ENCODE data around the gene ENDOV. TPM values are rescaled to one million over a fixed set of nuclear protein-coding genes. Genes with fewer than 3 reads are reported as not detected.

Gene ENDOV
- polyA plus RNA-seq, 2 of the 4 experiments (the other 2 are of a cell fraction), result 33.2 to 42.6 TPM

DNA sequence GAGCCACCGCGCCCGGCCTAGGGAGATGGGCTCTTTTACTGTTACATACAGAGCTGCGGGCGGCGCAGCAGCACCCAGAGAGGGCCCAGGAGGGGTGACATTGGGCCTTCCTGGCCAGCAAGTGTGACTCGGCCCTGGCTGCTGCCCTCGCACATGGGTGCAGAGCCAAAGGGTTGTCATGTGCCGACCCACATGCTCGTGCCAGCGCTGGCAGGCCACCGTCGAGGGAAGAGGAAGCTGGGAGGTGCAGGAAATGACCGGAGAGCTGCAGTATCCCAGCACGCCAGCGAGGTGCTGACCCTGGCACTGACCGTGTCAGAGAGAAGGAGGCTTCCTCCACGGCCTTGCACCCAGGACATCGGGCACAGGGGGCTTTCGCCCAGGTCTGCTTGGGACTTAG, 8.0 kb downstream of the ENDOV start:
- Histone ChIP-seq H3K4me2 (no peak overlapping the region), H3K4me3 (no peak overlapping the region), H3K4me1 (0 out of 3 replicates have a peak, but pooled peaks cover 2% of the 10 kb centered on the region), H3K27ac (no peak overlapping the region), H3K9me3 (no peaks in the 10 kb centered on the region)
- ChIA-PET CTCF (interaction anchor here (1.0 to 6.6 kb wide), 6 partner anchors 9 to 559 kb away, joined by 3 to 85 read pairs (median 18); no protein-coding TSS in a partner anchor), POLR2A (no interaction called here)
- ATAC-seq (no peak), DNase-seq (ENCODE audit: low read depth in 1 of 2, low spot score in 1 of 2) (no peak), FAIRE-seq (no peak)
- WGBS (ENCODE audit: missing lambda C conversion rate), result 92% methylated on average over 17 of the region's 20 CpGs
- TF ChIP-seq TP53 (CRISPR knock-in tag; IDR thresholded peaks at IDR 0.05) (no peak), SREBF2 (IDR thresholded peaks at IDR 0.05) (no peak), ZC3H11A (IDR thresholded peaks at IDR 0.05) (no peak), HES2 (IDR thresholded peaks at IDR 0.05) (no peak), FOSL2 (IDR thresholded peaks at IDR 0.05) (no peak), FOSL2 (CRISPR knock-in tag; IDR thresholded peaks at IDR 0.05) (no peak), REST (IDR thresholded peaks at IDR 0.05) (no peak), ELK1 (IDR thresholded peaks at IDR 0.05; ENCODE audit: low read depth, low read length) (no peak), EHMT2 (IDR thresholded peaks at IDR 0.05; ENCODE audit: low read depth) (no peak), RAD21 (conservative IDR thresholded peaks at IDR 0.05 in 1 of 2, IDR thresholded peaks at IDR 0.05 in 1 of 2) (no peak), ZNF302 (CRISPR knock-in tag; IDR thresholded peaks at IDR 0.05) (no peak), E2F6 (IDR thresholded peaks at IDR 0.05; ENCODE audit: borderline replicate concordance, low read depth) (no peak), ESRRA (IDR thresholded peaks at IDR 0.05; ENCODE audit: borderline replicate concordance, low read length) (no peak), HOXA7 (CRISPR knock-in tag; IDR thresholded peaks at IDR 0.05) (no peak), MYC (IDR thresholded peaks at IDR 0.05; ENCODE audit: borderline replicate concordance, low read length) (no peak), PHF8 (IDR thresholded peaks at IDR 0.05; ENCODE audit: borderline replicate concordance, low read depth) (no peak)
- TF ChIP-seq, protein P1, sequence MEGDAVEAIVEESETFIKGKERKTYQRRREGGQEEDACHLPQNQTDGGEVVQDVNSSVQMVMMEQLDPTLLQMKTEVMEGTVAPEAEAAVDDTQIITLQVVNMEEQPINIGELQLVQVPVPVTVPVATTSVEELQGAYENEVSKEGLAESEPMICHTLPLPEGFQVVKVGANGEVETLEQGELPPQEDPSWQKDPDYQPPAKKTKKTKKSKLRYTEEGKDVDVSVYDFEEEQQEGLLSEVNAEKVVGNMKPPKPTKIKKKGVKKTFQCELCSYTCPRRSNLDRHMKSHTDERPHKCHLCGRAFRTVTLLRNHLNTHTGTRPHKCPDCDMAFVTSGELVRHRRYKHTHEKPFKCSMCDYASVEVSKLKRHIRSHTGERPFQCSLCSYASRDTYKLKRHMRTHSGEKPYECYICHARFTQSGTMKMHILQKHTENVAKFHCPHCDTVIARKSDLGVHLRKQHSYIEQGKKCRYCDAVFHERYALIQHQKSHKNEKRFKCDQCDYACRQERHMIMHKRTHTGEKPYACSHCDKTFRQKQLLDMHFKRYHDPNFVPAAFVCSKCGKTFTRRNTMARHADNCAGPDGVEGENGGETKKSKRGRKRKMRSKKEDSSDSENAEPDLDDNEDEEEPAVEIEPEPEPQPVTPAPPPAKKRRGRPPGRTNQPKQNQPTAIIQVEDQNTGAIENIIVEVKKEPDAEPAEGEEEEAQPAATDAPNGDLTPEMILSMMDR (IDR thresholded peaks at IDR 0.05), result no peak

- H3K9me3 ChIP-seq, result no peaks in the 10 kb centered on the region
- no peak overlapping the region for H3K27ac ChIP-seq
- no peak for DNase-seq (ENCODE audit: low read depth in 1 of 2, low spot score in 1 of 2)
- no peak for FAIRE-seq
- no peak for ATAC-seq
- 0 out of 3 replicates have a peak, but pooled peaks cover 2% of the 10 kb centered on the region for H3K4me1 ChIP-seq
- CTCF ChIA-PET, result interaction anchor here (1.0 to 6.6 kb wide), 11 partner anchors 8 to 674 kb away, joined by 3 to 85 read pairs (median 5); no protein-coding TSS in a partner anchor
- H3K4me3 ChIP-seq, result no peak overlapping the region
- 66% methylated on average over 10 of the region's 13 CpGs for WGBS (ENCODE audit: missing lambda C conversion rate)
- POLR2A ChIA-PET, result interaction anchor here (2.2 to 2.6 kb wide), 2 partner anchors 8 to 31 kb away, joined by 9 to 13 read pairs; partner anchors contain the start of gene ENDOV
- H3K4me2 ChIP-seq, result no peak overlapping the region
- no peak for TF ChIP-seq HOXB13 (CRISPR knock-in tag; IDR thresholded peaks at IDR 0.05; ENCODE audit: low read depth)
- TF ChIP-seq ZSCAN20 (CRISPR knock-in tag; IDR thresholded peaks at IDR 0.05), result no peak
- no peak for TF ChIP-seq USF2 (IDR thresholded peaks at IDR 0.05)
- TF ChIP-seq NFE2L2 (conservative IDR thresholded peaks at IDR 0.05; ENCODE audit: low read length), result no peak
- TF ChIP-seq, protein P2, sequence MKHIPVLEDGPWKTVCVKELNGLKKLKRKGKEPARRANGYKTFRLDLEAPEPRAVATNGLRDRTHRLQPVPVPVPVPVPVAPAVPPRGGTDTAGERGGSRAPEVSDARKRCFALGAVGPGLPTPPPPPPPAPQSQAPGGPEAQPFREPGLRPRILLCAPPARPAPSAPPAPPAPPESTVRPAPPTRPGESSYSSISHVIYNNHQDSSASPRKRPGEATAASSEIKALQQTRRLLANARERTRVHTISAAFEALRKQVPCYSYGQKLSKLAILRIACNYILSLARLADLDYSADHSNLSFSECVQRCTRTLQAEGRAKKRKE (CRISPR knock-in tag; IDR thresholded peaks at IDR 0.05; ENCODE audit: low read depth), result no peak
- no peak for TF ChIP-seq POLR2AphosphoS2 (conservative IDR thresholded peaks at IDR 0.05; ENCODE audit: low read length)
- TF ChIP-seq SREBF2 (IDR thresholded peaks at IDR 0.05), result no peak
- TF ChIP-seq CHD4 (IDR thresholded peaks at IDR 0.05; ENCODE audit: borderline replicate concordance), result no peak
- TF ChIP-seq KDM5A (IDR thresholded peaks at IDR 0.05), result no peak
- TF ChIP-seq CBX2 (IDR thresholded peaks at IDR 0.05; ENCODE audit: borderline replicate concordance, low read depth), result no peak
- no peak for TF ChIP-seq HDAC2 (IDR thresholded peaks at IDR 0.05)
- TF ChIP-seq FOXS1 (CRISPR knock-in tag; IDR thresholded peaks at IDR 0.05), result no peak
Observed at GRCh38 chr17:80423536-80424225, 8.7 kb downstream of the ENDOV start.
